AG04450 (cell line): ENCODE data around the gene SNRPN. TPM values are rescaled to one million over a fixed set of nuclear protein-coding genes. Genes with fewer than 3 reads are reported as not detected.
"Not testable (repeated sequence)": the region's sequence is repeated elsewhere in the genome, so short reads cannot be mapped to it uniquely, and the experiment has no call there.

Experiments
- CTCF ChIA-PET: fragments of 300-600, 350-600 bp; formaldehyde crosslinking; extraction: SDS; loops from one replicate; lab custom pipeline; 2022; ENCODE audit warnings: antibody characterized with exemption, inconsistent platforms; lab: Charles Lee
- POLR2A ChIA-PET: fragments of 350-600 bp; formaldehyde crosslinking; extraction: SDS; loops from one replicate; lab custom pipeline; 2021; ENCODE audit warnings: antibody characterized with exemption, inconsistent platforms; lab: Yijun Ruan, JAX
- DNase-seq: peaks from one replicate; pipeline ENCODE4 v3.0.0-alpha.2; 2011; ENCODE audit warnings: low read depth, low spot score
- H3K27ac ChIP-seq: one replicate; pipeline ENCODE4 v1.5.1; 2012; ENCODE audit warnings: low read depth, low read length, control low read depth
- H3K27me3 ChIP-seq: one replicate; pipeline ENCODE4 v1.6.0; 2012; ENCODE audit warnings: low read length; ENCODE audit not compliant: control insufficient read depth, insufficient read depth
- H3K4me3 ChIP-seq: 2 replicates; pipeline ENCODE4 v1.5.1; 2011; ENCODE audit warnings: mild to moderate bottlenecking, low read depth, low read length, control low read depth
- H3K9me3 ChIP-seq: 2 replicates; pipeline ENCODE4 v1.5.1; 2012; ENCODE audit warnings: low read length; ENCODE audit not compliant: control insufficient read depth, insufficient read depth
- polyA plus RNA-seq: library from polyadenylated mRNA; depleted of rRNA; stranded (reverse); fragments of >200 nt; gene quantifications from 2 replicates; pipeline ENCODE4 v1.2.3, GENCODE V29; 2011
- TF ChIP-seq, protein P1 (sequence below): IDR thresholded peaks from 2 replicates; pipeline ENCODE4 v1.5.1; 2011; ENCODE audit warnings: low read depth, low read length, control low read depth, inconsistent platforms

Gene SNRPN
- polyA plus RNA-seq, 1 experiment: 282 TPM

- no peak overlapping the region for H3K4me3 ChIP-seq
- TF ChIP-seq, protein P1, sequence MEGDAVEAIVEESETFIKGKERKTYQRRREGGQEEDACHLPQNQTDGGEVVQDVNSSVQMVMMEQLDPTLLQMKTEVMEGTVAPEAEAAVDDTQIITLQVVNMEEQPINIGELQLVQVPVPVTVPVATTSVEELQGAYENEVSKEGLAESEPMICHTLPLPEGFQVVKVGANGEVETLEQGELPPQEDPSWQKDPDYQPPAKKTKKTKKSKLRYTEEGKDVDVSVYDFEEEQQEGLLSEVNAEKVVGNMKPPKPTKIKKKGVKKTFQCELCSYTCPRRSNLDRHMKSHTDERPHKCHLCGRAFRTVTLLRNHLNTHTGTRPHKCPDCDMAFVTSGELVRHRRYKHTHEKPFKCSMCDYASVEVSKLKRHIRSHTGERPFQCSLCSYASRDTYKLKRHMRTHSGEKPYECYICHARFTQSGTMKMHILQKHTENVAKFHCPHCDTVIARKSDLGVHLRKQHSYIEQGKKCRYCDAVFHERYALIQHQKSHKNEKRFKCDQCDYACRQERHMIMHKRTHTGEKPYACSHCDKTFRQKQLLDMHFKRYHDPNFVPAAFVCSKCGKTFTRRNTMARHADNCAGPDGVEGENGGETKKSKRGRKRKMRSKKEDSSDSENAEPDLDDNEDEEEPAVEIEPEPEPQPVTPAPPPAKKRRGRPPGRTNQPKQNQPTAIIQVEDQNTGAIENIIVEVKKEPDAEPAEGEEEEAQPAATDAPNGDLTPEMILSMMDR: no peak
- H3K27me3 ChIP-seq: no peaks in the 10 kb centered on the region
- no peak overlapping the region for H3K27ac ChIP-seq
- peaks cover 2% of the 10 kb centered on the region; the same call in 1 of the 2 replicates for H3K9me3 ChIP-seq
- POLR2A ChIA-PET: interaction anchor here (0.6 kb wide), 1 partner anchor 50 kb away, joined by 9 read pairs; no protein-coding TSS in a partner anchor
- CTCF ChIA-PET: interaction anchor here (1.0 kb wide), 1 partner anchor 16 kb away, joined by 3 read pairs; no protein-coding TSS in a partner anchor
- no peak for DNase-seq
These were observed 30.6 kb upstream of the SNRPN start for GRCh38 chr15:24924153-24924552.

GRCh38 chr15:24924621-24925020 is 30.2 kb upstream of the SNRPN start:
- TF ChIP-seq, protein P1: no peak
- Histone ChIP-seq H3K27ac (no peak overlapping the region), H3K4me3 (no peak overlapping the region), H3K9me3 (peaks cover 2% of the 10 kb centered on the region; the same call in 1 of the 2 replicates), H3K27me3 (no peaks in the 10 kb centered on the region)
- no peak for DNase-seq
- ChIA-PET POLR2A (interaction anchor here (0.6 kb wide), 1 partner anchor 50 kb away, joined by 9 read pairs; no protein-coding TSS in a partner anchor), CTCF (interaction anchor here (1.0 kb wide), 1 partner anchor 16 kb away, joined by 3 read pairs; no protein-coding TSS in a partner anchor)

DNA sequence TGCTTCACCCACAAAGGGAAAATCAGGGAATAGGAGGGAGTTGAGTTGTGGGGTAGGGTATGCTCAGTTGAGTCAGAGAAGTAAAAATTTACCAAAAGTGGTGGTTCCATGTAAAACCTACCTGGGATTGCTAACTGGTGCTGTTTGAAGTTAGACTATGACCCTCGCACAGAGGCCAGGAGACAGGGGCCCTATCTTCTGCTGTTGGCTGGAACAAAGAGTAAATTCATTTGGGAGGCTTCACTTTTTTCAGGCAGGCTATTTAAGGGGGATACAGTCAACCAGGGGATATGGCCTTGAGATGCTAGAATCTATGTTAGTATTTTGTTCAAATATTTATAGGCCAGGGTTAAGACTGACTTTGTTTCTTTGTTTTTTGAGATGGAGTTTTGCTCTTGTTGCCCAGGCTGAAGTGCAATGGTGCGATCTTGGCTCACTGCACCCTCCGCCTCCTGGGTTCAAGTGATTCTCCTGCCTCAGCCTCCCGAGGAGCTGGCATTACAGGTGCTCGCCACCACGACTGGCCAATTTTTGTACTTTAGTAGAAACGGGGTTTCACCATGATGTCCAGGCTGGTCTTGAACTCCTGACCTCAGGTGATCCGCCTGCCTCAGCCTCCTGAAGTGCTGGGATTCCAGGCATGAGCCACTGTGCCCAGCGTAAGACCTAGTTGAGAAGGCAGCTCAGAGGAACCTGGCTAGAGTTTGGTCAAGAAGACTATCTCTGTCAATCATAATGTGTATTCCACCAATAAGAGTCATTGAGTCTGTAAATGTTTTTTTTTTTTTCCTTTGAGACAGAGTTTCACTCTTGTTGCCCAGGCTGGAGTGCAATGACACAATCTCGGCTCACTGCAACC is 22.7 kb upstream of the SNRPN start:
- POLR2A ChIA-PET, CTCF ChIA-PET: not testable (repeated sequence)

DNA sequence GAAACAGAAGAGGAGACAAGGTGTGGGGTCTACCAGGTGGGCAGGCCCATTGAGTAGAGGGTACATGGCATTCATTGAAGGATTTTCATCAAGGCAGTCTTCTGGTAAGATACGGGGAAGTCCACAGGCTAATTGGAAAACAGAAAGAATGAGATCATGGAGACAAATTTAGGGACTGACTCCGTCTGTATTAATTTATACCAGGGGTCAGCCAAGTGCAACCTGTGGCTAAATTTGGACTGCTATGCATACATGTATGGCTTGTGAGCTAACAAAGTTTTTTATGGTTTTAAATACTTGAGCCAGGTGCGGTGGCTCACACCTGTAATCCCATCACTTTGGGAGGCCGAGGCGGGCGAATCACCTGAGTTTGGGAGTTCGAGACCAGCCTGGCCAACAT is 21.1 kb upstream of the SNRPN start:
- no peaks in the 10 kb centered on the region for H3K27me3 ChIP-seq
- POLR2A ChIA-PET: no interaction called here
- DNase-seq: no peak
- H3K4me3 ChIP-seq: no peak overlapping the region
- H3K9me3 ChIP-seq: peaks cover 3% of the 10 kb centered on the region
- TF ChIP-seq, protein P1: no peak
- CTCF ChIA-PET: no interaction called here
- no peak overlapping the region for H3K27ac ChIP-seq

More for the DNA sequence above, 22.7 kb upstream of the SNRPN start:
- not testable (repeated sequence) for H3K9me3 ChIP-seq, H3K27me3 ChIP-seq, H3K4me3 ChIP-seq, H3K27ac ChIP-seq, DNase-seq

- H3K27me3 ChIP-seq, H3K9me3 ChIP-seq, H3K4me3 ChIP-seq, H3K27ac ChIP-seq, POLR2A ChIA-PET, DNase-seq, CTCF ChIA-PET: not testable (repeated sequence)
These were observed 16.6 kb upstream of the SNRPN start for GRCh38 chr15:24938224-24938623.

GRCh38 chr15:24940236-24940635 is 14.6 kb upstream of the SNRPN start:
- Histone ChIP-seq H3K9me3 (no peaks in the 10 kb centered on the region; the same call in 1 of the 2 replicates), H3K27me3 (no peaks in the 10 kb centered on the region), H3K27ac (no peak overlapping the region), H3K4me3 (no peak overlapping the region)
- TF ChIP-seq, protein P1: no peak
- ChIA-PET POLR2A (no interaction called here), CTCF (no interaction called here)
- DNase-seq: no peak
